ENCODE data around the gene ZDHHC11B. TPM values are rescaled to one million over a fixed set of nuclear protein-coding genes. Genes with fewer than 3 reads are reported as not detected.

ZDHHC11B gene
- total RNA-seq, 4 donors from 2014 or later, result 1.1 to 18.9 (median 2.4) TPM; not detected in 1

- Histone ChIP-seq H3K9me3 (no peaks in the 10 kb centered on the region), H3K36me3 (no peaks in the 10 kb centered on the region), H3K4me3 (no peak overlapping the region), H3K27ac (peak overlapping the region in 3 of 4 donors; percentile 4 to 53 (median 44)), H3K4me1 (peaks cover 34 to 40% (median 36%) of the 10 kb centered on the region in 4 donors), H3K27me3 (no peaks in the 10 kb centered on the region)
- in situ Hi-C loops (cut with MboI; ENCODE audit: low pct_ligation_motif_present in 1 of 4, low pct_unique_long_range_greater_than_20kb in 1 of 4, low sequenced_read_pairs in 3 of 4) (loop anchor here in 1 of 4 donors (25.0 kb wide), 1 partner anchor 238 kb away; no protein-coding TSS in a partner anchor), intact Hi-C loops (cut with DNase I; ENCODE audit: low total_unique reads) (no loop called here)
- DNase-seq, result no peak
- TF ChIP-seq EP300 (IDR thresholded peaks at IDR 0.05; ENCODE audit: low read depth) (no peak), POLR2AphosphoS5 (IDR thresholded peaks at IDR 0.05) (no peak), CTCF (IDR thresholded peaks at IDR 0.05) (peak in 1 of 5 experiments; percentile 8)
- WGBS, 2 donors (ENCODE audit: low coverage in 1 of 2), result 63% methylated on average over 27 of the region's 27 CpGs; no CpG with 5 or more reads in 1 of the 2 donors
These were observed 110.5 kb downstream of the ZDHHC11B start for GRCh38 chr5:673831-674629.

- H3K4me1 ChIP-seq, result peaks cover 34 to 43% (median 36%) of the 10 kb centered on the region in 4 donors
- DNase-seq, result no peak
- H3K27ac ChIP-seq, result peak overlapping the region in 2 of 4 donors; percentile 53 to 61
- TF ChIP-seq POLR2A (IDR thresholded peaks at IDR 0.05), result no peak
- TF ChIP-seq EP300 (IDR thresholded peaks at IDR 0.05; ENCODE audit: low read depth), result no peak
- TF ChIP-seq CTCF (IDR thresholded peaks at IDR 0.05), result no peak
- intact Hi-C loops (cut with DNase I; ENCODE audit: low total_unique reads) (no loop called here), in situ Hi-C loops (cut with MboI; ENCODE audit: low pct_ligation_motif_present in 1 of 4, low pct_unique_long_range_greater_than_20kb in 1 of 4, low sequenced_read_pairs in 3 of 4) (loop anchor here in 1 of 4 donors (25.0 kb wide), 1 partner anchor 239 kb away; no protein-coding TSS in a partner anchor)
- H3K36me3 ChIP-seq, result no peaks in the 10 kb centered on the region
- no peaks in the 10 kb centered on the region for H3K9me3 ChIP-seq
- H3K4me3 ChIP-seq, result peak overlapping the region in 1 of 4 donors; percentile 4
- WGBS, 2 donors (ENCODE audit: low coverage in 1 of 2), result 0 to 35% methylated on average over 3 to 16 of the region's 19 CpGs
- no peaks in the 10 kb centered on the region for H3K27me3 ChIP-seq
These were observed 111.2 kb downstream of the ZDHHC11B start for GRCh38 chr5:673161-673830.

GRCh38 chr5:672329-673160 is 112.0 kb downstream of the ZDHHC11B start:
- peaks cover 34 to 43% (median 36%) of the 10 kb centered on the region in 4 donors for H3K4me1 ChIP-seq
- H3K9me3 ChIP-seq, result no peaks in the 10 kb centered on the region
- in situ Hi-C loops (cut with MboI; ENCODE audit: low pct_ligation_motif_present in 1 of 4, low pct_unique_long_range_greater_than_20kb in 1 of 4, low sequenced_read_pairs in 3 of 4), result loop anchor here in 1 of 4 donors (25.0 kb wide), 1 partner anchor 240 kb away; no protein-coding TSS in a partner anchor
- no peaks in the 10 kb centered on the region for H3K36me3 ChIP-seq
- no peaks in the 10 kb centered on the region for H3K27me3 ChIP-seq
- TF ChIP-seq CTCF (IDR thresholded peaks at IDR 0.05) (no peak), POLR2A (IDR thresholded peaks at IDR 0.05) (no peak), EP300 (IDR thresholded peaks at IDR 0.05; ENCODE audit: low read depth) (peak; percentile 28), POLR2AphosphoS5 (IDR thresholded peaks at IDR 0.05) (peak; percentile 8 to 50 (median 39))
- intact Hi-C loops (cut with DNase I; ENCODE audit: low total_unique reads), result no loop called here
- WGBS, 2 donors (ENCODE audit: low coverage in 1 of 2), result 6% methylated on average over 27 of the region's 27 CpGs; no CpG with 5 or more reads in 1 of the 2 donors
- peak overlapping the region in 1 of 4 donors; percentile 4 for H3K4me3 ChIP-seq
- DNase-seq, result peak; percentile 78
- peak overlapping the region; percentile 7 to 61 (median 41) for H3K27ac ChIP-seq
